DND-41 (cell line): ENCODE data around the gene VARS1.

Experiments
- ATAC-seq: fragments of 200-7000 bp; cut with Tn5 transposase; 3 replicates; pipeline ENCODE4 v1.9.1; 2021; ENCODE audit warnings: low read depth; ENCODE audit not compliant: insufficient read depth
- DNase-seq: peaks from one replicate; pipeline ENCODE4 v3.0.0-alpha.2; 2020
- H2AFZ ChIP-seq: 2 replicates; pipeline ENCODE4 v1.6.0; 2012; ENCODE audit warnings: low read depth, low read length
- H3K27ac ChIP-seq: 2 replicates; pipeline ENCODE4 v1.5.1; 2012; ENCODE audit warnings: low read length, inconsistent platforms
- H3K27me3 ChIP-seq: fragments of 200-600 bp; sonication (generic); 2 replicates; pipeline ENCODE4 v1.6.0; 2012; ENCODE audit warnings: low read length, mild to moderate bottlenecking, inconsistent platforms; ENCODE audit not compliant: insufficient read depth, poor library complexity
- H3K36me3 ChIP-seq: 2 replicates; pipeline ENCODE4 v1.5.1; 2012; ENCODE audit warnings: low read length, inconsistent platforms; ENCODE audit not compliant: insufficient read depth
- H3K4me1 ChIP-seq: 2 replicates; pipeline ENCODE4 v1.5.1; 2012; ENCODE audit warnings: mild to moderate bottlenecking, low read length; ENCODE audit not compliant: insufficient read depth
- H3K4me2 ChIP-seq: 2 replicates; pipeline ENCODE4 v1.6.0; 2012; ENCODE audit warnings: mild to moderate bottlenecking, moderate library complexity, low read length, inconsistent platforms; ENCODE audit not compliant: insufficient read depth
- H3K4me3 ChIP-seq, 2 experiments: fragments of 200-600 bp in 1 of 2; shearing (Covaris generic) in 1 of 2; 2 replicates each; pipeline ENCODE4 v1.5.1; 2012 to 2016; ENCODE audit warnings: inconsistent platforms in 2 of 2, low read length in 2 of 2, mild to moderate bottlenecking in 2 of 2, low read depth in 1 of 2, moderate library complexity in 1 of 2
- H3K79me2 ChIP-seq: 2 replicates; pipeline ENCODE4 v1.6.0; 2012; ENCODE audit warnings: low read length, inconsistent platforms; ENCODE audit not compliant: insufficient read depth
- H3K9ac ChIP-seq: 2 replicates; pipeline ENCODE4 v1.6.0; 2012; ENCODE audit warnings: low read depth, mild to moderate bottlenecking, inconsistent platforms, low read length, moderate library complexity
- H3K9me3 ChIP-seq: 2 replicates; pipeline ENCODE4 v1.5.1; 2012; ENCODE audit warnings: low read length, moderate library complexity, mild to moderate bottlenecking, inconsistent platforms; ENCODE audit not compliant: insufficient read depth, severe bottlenecking
- H4K20me1 ChIP-seq: 2 replicates; pipeline ENCODE4 v1.6.0; 2012; ENCODE audit warnings: low read length; ENCODE audit not compliant: insufficient read depth
- CTCF ChIP-seq: IDR thresholded peaks from 2 replicates; pipeline ENCODE4 v1.5.1; 2012; ENCODE audit warnings: borderline replicate concordance, low read length, moderate library complexity, mild to moderate bottlenecking; ENCODE audit not compliant: poor library complexity, severe bottlenecking; ENCODE audit errors: extremely low read depth
- EZH2 ChIP-seq: IDR thresholded peaks from 3 replicates; pipeline ENCODE4 v1.6.1; 2012; ENCODE audit warnings: borderline replicate concordance, low read depth, mild to moderate bottlenecking, moderate library complexity, low read length, inconsistent platforms; ENCODE audit not compliant: severe bottlenecking

The VARS1 gene

GRCh38 chr6:31776485-31776988 is 19.0 kb downstream of the VARS1 start:
- peaks cover 41% of the 10 kb centered on the region for H3K36me3 ChIP-seq
- ATAC-seq (peak; percentile 3; the same call in 1 of the 3 replicates), DNase-seq (no peak)
- peaks cover 16% of the 10 kb centered on the region for H3K4me1 ChIP-seq
- no peak overlapping the region for H3K27ac ChIP-seq
- no peak overlapping the region for H3K4me2 ChIP-seq
- no peaks in the 10 kb centered on the region for H3K27me3 ChIP-seq
- H3K79me2 ChIP-seq = no peaks in the 10 kb centered on the region
- no peak overlapping the region for H2AFZ ChIP-seq
- H3K4me3 ChIP-seq = no peak overlapping the region
- no peak overlapping the region for H3K9ac ChIP-seq
- H4K20me1 ChIP-seq = peaks cover 5% of the 10 kb centered on the region; the same call in 1 of the 2 replicates
- TF ChIP-seq CTCF (no peak), EZH2 (no peak)
- H3K9me3 ChIP-seq = no peaks in the 10 kb centered on the region

GRCh38 chr6:31775633-31776484 is 19.7 kb downstream of the VARS1 start:
- TF ChIP-seq EZH2 (no peak), CTCF (no peak)
- Histone ChIP-seq H3K27ac (no peak overlapping the region), H4K20me1 (peaks cover 5% of the 10 kb centered on the region; the same call in 1 of the 2 replicates), H3K4me3 (no peak overlapping the region), H3K79me2 (no peaks in the 10 kb centered on the region), H3K36me3 (peaks cover 35% of the 10 kb centered on the region), H3K9ac (no peak overlapping the region), H3K4me2 (no peak overlapping the region), H2AFZ (no peak overlapping the region), H3K4me1 (peaks cover 16% of the 10 kb centered on the region), H3K9me3 (no peaks in the 10 kb centered on the region), H3K27me3 (no peaks in the 10 kb centered on the region)
- DNase-seq (no peak), ATAC-seq (0 out of 3 replicates have a peak, but pooled peaks have one; percentile 1)

- no peak overlapping the region for H3K27ac ChIP-seq
- H3K79me2 ChIP-seq = no peaks in the 10 kb centered on the region
- peaks cover 16% of the 10 kb centered on the region for H3K4me1 ChIP-seq
- TF ChIP-seq CTCF (no peak), EZH2 (no peak)
- no peaks in the 10 kb centered on the region for H3K27me3 ChIP-seq
- ATAC-seq (no peak), DNase-seq (no peak)
- H4K20me1 ChIP-seq = peaks cover 2% of the 10 kb centered on the region; the same call in 1 of the 2 replicates
- H3K4me3 ChIP-seq = no peak overlapping the region
- no peak overlapping the region for H2AFZ ChIP-seq
- H3K9ac ChIP-seq = no peak overlapping the region
- H3K9me3 ChIP-seq = no peaks in the 10 kb centered on the region
- no peak overlapping the region for H3K4me2 ChIP-seq
- peaks cover 28% of the 10 kb centered on the region for H3K36me3 ChIP-seq
Measured at GRCh38 chr6:31775184-31775583, 20.4 kb downstream of the VARS1 start.
